B cell (primary cell): ENCODE results near the gene TBXAS1. TPM values are rescaled to one million over a fixed set of nuclear protein-coding genes. Genes with fewer than 3 reads are reported as not detected.

Experiments used
- ATAC-seq: fragments of 200-7000 bp; cut with Tn5 transposase; one replicate; pipeline ENCODE4 v1.10.0; 2021; ENCODE audit warnings: low read depth, mild to moderate bottlenecking, moderate number of reproducible peaks, moderate library complexity
- CTCF ChIA-PET: fragments of 350-600 bp; sonication (Branson Sonifier 250); formaldehyde crosslinking; loops from one replicate; lab custom pipeline; 2021; ENCODE audit warnings: antibody characterized with exemption, inconsistent platforms; lab: Charles Lee
- POLR2A ChIA-PET: fragments of 350-600 bp; sonication (Branson Sonifier 250); formaldehyde crosslinking; loops from one replicate; lab custom pipeline; 2021; ENCODE audit warnings: antibody characterized with exemption; lab: Charles Lee
- DNase-seq: peaks from one replicate; pipeline ENCODE4 v3.0.0; 2013
- H2AFZ ChIP-seq: 2 replicates; pipeline ENCODE4 v1.6.1; 2012; ENCODE audit warnings: mild to moderate bottlenecking, low read depth, low read length; ENCODE audit not compliant: insufficient read depth, poor library complexity, severe bottlenecking
- H3K27ac ChIP-seq, 2 donors: 1 replicate in 1 of 2; 2 replicates in 1 of 2; pipeline ENCODE4 v1.5.1; 2012 to 2013; ENCODE audit warnings: low read length in 2 of 2, mild to moderate bottlenecking in 2 of 2, moderate library complexity in 1 of 2
- H3K27me3 ChIP-seq, 4 experiments: fragments of 200-600 bp in 1 of 4; sonication (generic) in 1 of 4; replicated peaks in 1 of 4; 1 replicate in 2 of 4; 2 replicates in 2 of 4; pipeline versions ENCODE4 v1.6.1 to v1.7.0; 2013 to 2016; ENCODE audit warnings: low read length in 3 of 4, mild to moderate bottlenecking in 2 of 4, mixed read lengths in 1 of 4, moderate library complexity in 1 of 4; ENCODE audit not compliant: insufficient read depth in 4 of 4, control insufficient read depth in 3 of 4; ENCODE audit errors: control extremely low read depth in 1 of 4
- H3K36me3 ChIP-seq, 2 experiments: replicated peaks in 1 of 2; 1 replicate in 1 of 2; 2 replicates in 1 of 2; pipeline versions ENCODE4 v1.6.1 to v1.7.1; 2013; ENCODE audit warnings: low read length in 1 of 2; ENCODE audit not compliant: insufficient read depth in 2 of 2, control insufficient read depth in 1 of 2; ENCODE audit errors: control extremely low read depth in 1 of 2, extremely low read depth in 1 of 2
- H3K4me1 ChIP-seq, 2 donors: fragments of 200-600 bp in 1 of 2; sonication (generic) in 1 of 2; 1 replicate in 1 of 2; 2 replicates in 1 of 2; pipeline versions ENCODE4 v1.5.1 to v1.6.1; 2013 to 2017; ENCODE audit warnings: low read length in 2 of 2; ENCODE audit not compliant: control insufficient read depth in 2 of 2, insufficient read depth in 2 of 2
- H3K4me2 ChIP-seq: replicated peaks from 2 replicates; pipeline ENCODE3; 2012; ENCODE audit warnings: mild to moderate bottlenecking, low read depth, low read length; ENCODE audit not compliant: poor library complexity, severe bottlenecking
- H3K4me3 ChIP-seq, 5 experiments: fragments of 200-600 bp in 1 of 5; sonication (generic) in 1 of 5; 1 replicate in 3 of 5; 2 replicates in 2 of 5; pipeline versions ENCODE4 v1.5.1 to v1.7.0; 2011 to 2016; ENCODE audit warnings: low read length in 4 of 5, mild to moderate bottlenecking in 4 of 5, low read depth in 2 of 5, control low read depth in 1 of 5, moderate library complexity in 1 of 5; ENCODE audit not compliant: insufficient read depth in 1 of 5; ENCODE audit errors: control extremely low read depth in 1 of 5, extremely low read depth in 1 of 5
- H3K79me2 ChIP-seq: fragments of 200-600 bp; sonication (generic); one replicate; pipeline ENCODE4 v1.6.0; 2016; ENCODE audit warnings: low read length; ENCODE audit not compliant: control insufficient read depth, insufficient read depth
- H3K9ac ChIP-seq: fragments of 200-600 bp; sonication (generic); 2 replicates; pipeline ENCODE4 v1.6.1; 2017; ENCODE audit warnings: mild to moderate bottlenecking, low read length, moderate library complexity
- H3K9me3 ChIP-seq, 3 donors: one replicate each; pipeline versions ENCODE4 v1.6.1 to v1.7.1; 2013; ENCODE audit warnings: low read length in 2 of 3; ENCODE audit not compliant: control insufficient read depth in 2 of 3, insufficient read depth in 1 of 3; ENCODE audit errors: control extremely low read depth in 1 of 3
- H4K20me1 ChIP-seq: 2 replicates; pipeline ENCODE4 v1.6.0; 2012; ENCODE audit warnings: mild to moderate bottlenecking, low read length; ENCODE audit not compliant: insufficient read depth, control insufficient read depth, poor library complexity, severe bottlenecking
- H3K27ac Mint-ChIP-seq: one replicate; pipeline ENCODE4 v1.8.0; 2021; ENCODE audit warnings: mixed read lengths
- H3K27me3 Mint-ChIP-seq: one replicate; pipeline ENCODE4 v1.8.0; 2021; ENCODE audit warnings: mixed read lengths
- H3K4me1 Mint-ChIP-seq: one replicate; pipeline ENCODE4 v1.8.0; 2021; ENCODE audit warnings: mixed read lengths
- H3K4me3 Mint-ChIP-seq: one replicate; pipeline ENCODE4 v1.8.0; 2021; ENCODE audit warnings: mixed read lengths
- H3K9me3 Mint-ChIP-seq: one replicate; pipeline ENCODE4 v1.8.0; 2022; ENCODE audit warnings: mixed read lengths; ENCODE audit not compliant: insufficient read depth
- CTCF ChIP-seq: fragments of 200-600 bp; IDR thresholded peaks from one replicate; pipeline ENCODE4 v1.8.0; 2022; ENCODE audit warnings: antibody characterized with exemption, mild to moderate bottlenecking
- EZH2 ChIP-seq: IDR thresholded peaks from 2 replicates; pipeline ENCODE4 v1.6.1; 2012; ENCODE audit warnings: borderline replicate concordance, low read depth, mild to moderate bottlenecking, moderate library complexity, low read length; ENCODE audit not compliant: insufficient read depth, poor library complexity, severe bottlenecking
- WGBS: methylation state at CpG from one replicate; pipeline ENCODE4 v1.1.5; 2013; ENCODE audit warnings: missing lambda C conversion rate; ENCODE audit not compliant: insufficient coverage; 5-methylcytosine and 5-hydroxymethylcytosine counted together
- intact Hi-C: fragments of 100-400 bp; cut with micrococcal nuclease; formaldehyde crosslinking; loops from one replicate; pipeline ENCODE4 v1.10.0; 2022
- polyA plus RNA-seq: library from polyadenylated mRNA; depleted of rRNA; stranded (reverse); fragments of >200 nt; gene quantifications from 2 replicates; pipeline ENCODE4 v1.2.3, GENCODE V29; 2012
- total RNA-seq, 2 donors: library from RNA; stranded (reverse); fragments of 120-200 nt in 1 of 2; gene quantifications; 1 replicate in 1 of 2; 2 replicates in 1 of 2; pipeline versions ENCODE4 v1.2.3 to v1.2.4, GENCODE V29; 2013 to 2022

TBXAS1 gene
- total and polyA plus RNA-seq, 2 donors (not counting 1 experiment from before 2014, with no cell fraction given), result 8.1 to 21.0 TPM

- ChIA-PET CTCF (interaction anchor here (1.0 to 1.1 kb wide), 3 partner anchors 18 to 87 kb away, joined by 3 read pairs; no protein-coding TSS in a partner anchor), POLR2A (no interaction called here)
- Mint-ChIP-seq H3K9me3 (no peaks in the 10 kb centered on the region), H3K27ac (no peak overlapping the region), H3K4me3 (no peak overlapping the region), H3K27me3 (no peaks in the 10 kb centered on the region), H3K4me1 (peaks cover 25% of the 10 kb centered on the region)
- DNase-seq (no peak), ATAC-seq (no peak)
- Histone ChIP-seq H3K36me3 (peaks cover 0 to 2% of the 10 kb centered on the region in 2 experiments), H3K4me2 (no peak overlapping the region), H3K9me3 (no peaks in the 10 kb centered on the region), H3K4me1 (peaks cover 22% of the 10 kb centered on the region in 2 donors), H4K20me1 (no peaks in the 10 kb centered on the region), H2AFZ (no peak overlapping the region), H3K79me2 (no peaks in the 10 kb centered on the region), H3K9ac (no peak overlapping the region), H3K27me3 (no peaks in the 10 kb centered on the region), H3K4me3 (no peak overlapping the region), H3K27ac (no peak overlapping the region)
- intact Hi-C loops, result no loop called here
- WGBS, result 92% methylated on average over 5 of the region's 10 CpGs
- TF ChIP-seq EZH2 (no peak), CTCF (no peak)
These were observed 86.3 kb downstream of the TBXAS1 start for GRCh38 chr7:139915268-139915863.
